ENCODE measurements around the gene GNGT1. TPM values are rescaled to one million over a fixed set of nuclear protein-coding genes. Genes with fewer than 3 reads are reported as not detected.
"Not testable (repeated sequence)": the region's sequence is repeated elsewhere in the genome, so short reads cannot be mapped to it uniquely, and the experiment has no call there.

The GNGT1 gene
- total RNA-seq, 1 experiment from 2014 or later: not detected

DNA sequence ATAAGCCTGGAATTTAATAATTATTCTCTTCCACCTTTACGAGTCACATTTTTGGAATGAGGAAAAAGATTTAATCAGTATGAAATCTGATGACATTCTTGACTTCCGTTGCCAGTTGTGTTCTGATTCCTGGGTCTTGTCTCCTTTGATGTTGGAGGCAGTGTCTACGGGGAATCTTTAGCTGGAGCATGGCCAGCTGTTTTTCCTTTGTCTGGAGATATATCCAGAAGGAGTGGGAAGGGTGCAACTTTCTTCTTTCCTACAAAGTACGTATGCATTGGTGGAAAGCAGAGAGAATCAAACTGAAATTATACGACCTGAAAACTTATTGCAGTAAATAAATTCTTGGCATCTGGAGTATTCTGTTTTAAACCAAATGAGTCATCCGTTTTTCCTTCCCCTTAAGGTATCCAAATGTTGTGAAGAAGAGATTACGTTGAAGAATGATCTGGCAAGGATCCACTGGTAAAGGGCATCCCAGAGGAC is 8.3 kb downstream of the GNGT1 start:
- DNase-seq (ENCODE audit: low spot score): peak; percentile 51
- intact Hi-C loops (cut with micrococcal nuclease; ENCODE audit: unreplicated experiment): no loop called here
- Histone ChIP-seq H3K9me3 (ENCODE audit: low read depth, low read length, poor library complexity, severe bottlenecking) (no peaks in the 10 kb centered on the region), H3K36me3 (ENCODE audit: insufficient read depth, low read length, poor library complexity, severe bottlenecking) (no peaks in the 10 kb centered on the region), H3K4me3 (ENCODE audit: low read depth, low read length, poor library complexity, severe bottlenecking) (no peak overlapping the region), H3K27me3 (replicated peaks; ENCODE audit: insufficient read depth, low read depth, low read length, poor library complexity) (no peaks in the 10 kb centered on the region), H3K27ac (ENCODE audit: low read depth, low read length, poor library complexity, severe bottlenecking) (no peak overlapping the region), H3K4me1 (ENCODE audit: insufficient read depth, low read length, poor library complexity, severe bottlenecking) (peaks cover 17% of the 10 kb centered on the region)
- ChIA-PET CTCF (no interaction called here), POLR2A (ENCODE audit: low non-redundant PET) (no interaction called here)
- BruUV-seq (replicated peaks): no TSS peak
- TF ChIP-seq CTCF (conservative IDR thresholded peaks at IDR 0.05; ENCODE audit: low read depth, low read length) (no peak), EZH2 (IDR thresholded peaks at IDR 0.05; ENCODE audit: borderline replicate concordance, low read depth, low read length, poor library complexity, severe bottlenecking) (no peak)

DNA sequence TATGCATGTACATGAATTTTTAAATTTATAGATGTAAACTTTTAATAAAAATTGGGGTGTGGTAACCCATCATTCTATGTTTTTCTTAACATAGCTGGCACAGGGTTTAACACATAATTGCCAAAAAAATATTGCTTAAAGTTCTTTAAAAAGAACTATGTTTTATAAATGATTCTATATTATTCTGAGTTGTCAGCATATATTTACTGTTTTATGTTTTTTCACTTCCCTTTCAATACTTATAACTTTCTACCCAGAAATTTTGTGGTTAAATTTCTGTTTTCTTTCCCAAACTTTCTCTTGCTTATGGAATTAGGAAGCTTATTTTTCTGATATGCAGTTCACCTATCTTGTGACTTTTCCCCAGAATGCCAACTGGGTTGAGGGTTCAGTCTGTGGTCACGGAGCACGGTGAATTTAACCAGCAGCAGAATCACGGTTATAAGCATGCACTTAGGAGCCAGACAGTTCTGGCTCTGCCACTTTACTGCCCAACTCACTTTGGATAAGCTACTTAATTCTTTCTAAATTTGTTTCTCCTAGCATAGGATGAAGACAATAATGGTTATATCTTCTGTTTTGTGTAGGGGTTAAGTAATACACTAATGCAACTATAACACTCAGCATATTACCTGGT is 9.0 kb downstream of the GNGT1 start:
- H3K27ac ChIP-seq (ENCODE audit: low read depth, low read length, poor library complexity, severe bottlenecking); POLR2A ChIA-PET (ENCODE audit: low non-redundant PET); H3K36me3 ChIP-seq (ENCODE audit: insufficient read depth, low read length, poor library complexity, severe bottlenecking); CTCF ChIA-PET; H3K9me3 ChIP-seq (ENCODE audit: low read depth, low read length, poor library complexity, severe bottlenecking); intact Hi-C loops (cut with micrococcal nuclease; ENCODE audit: unreplicated experiment); DNase-seq (ENCODE audit: low spot score); BruUV-seq (replicated peaks); H3K27me3 ChIP-seq (replicated peaks; ENCODE audit: insufficient read depth, low read depth, low read length, poor library complexity); H3K4me3 ChIP-seq (ENCODE audit: low read depth, low read length, poor library complexity, severe bottlenecking): not testable (repeated sequence)
- peaks cover 12% of the 10 kb centered on the region for H3K4me1 ChIP-seq (ENCODE audit: insufficient read depth, low read length, poor library complexity, severe bottlenecking)

- POLR2A ChIA-PET (ENCODE audit: low non-redundant PET); intact Hi-C loops (cut with micrococcal nuclease; ENCODE audit: unreplicated experiment); H3K36me3 ChIP-seq (ENCODE audit: insufficient read depth, low read length, poor library complexity, severe bottlenecking); CTCF ChIA-PET; H3K4me3 ChIP-seq (ENCODE audit: low read depth, low read length, poor library complexity, severe bottlenecking); H3K27me3 ChIP-seq (replicated peaks; ENCODE audit: insufficient read depth, low read depth, low read length, poor library complexity); H3K27ac ChIP-seq (ENCODE audit: low read depth, low read length, poor library complexity, severe bottlenecking); BruUV-seq (replicated peaks); H3K9me3 ChIP-seq (ENCODE audit: low read depth, low read length, poor library complexity, severe bottlenecking); DNase-seq (ENCODE audit: low spot score): not testable (repeated sequence)
- peaks cover 12% of the 10 kb centered on the region for H3K4me1 ChIP-seq (ENCODE audit: insufficient read depth, low read length, poor library complexity, severe bottlenecking)
Observed at GRCh38 chr7:93915888-93916287, 9.5 kb downstream of the GNGT1 start.

DNA sequence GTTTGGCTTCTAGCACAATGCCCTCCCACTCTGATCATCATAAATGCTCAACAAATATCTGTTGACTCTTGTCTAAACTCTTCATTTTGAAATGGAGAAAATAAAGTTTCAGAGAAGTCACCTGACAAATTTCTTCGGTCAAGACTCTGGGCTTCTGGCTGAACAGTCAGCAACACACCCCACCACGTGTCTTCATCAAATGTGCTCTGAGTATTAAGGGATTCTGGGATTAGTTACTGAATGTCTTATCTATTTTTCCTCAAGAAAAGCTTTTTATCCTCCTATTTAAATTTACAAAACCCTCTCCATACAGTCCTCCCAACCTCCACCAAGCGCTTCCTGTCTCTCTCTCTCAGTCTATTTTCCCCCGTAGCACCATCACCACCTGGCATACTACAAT is 9.9 kb downstream of the GNGT1 start:
- DNase-seq (ENCODE audit: low spot score); CTCF ChIA-PET; H3K9me3 ChIP-seq (ENCODE audit: low read depth, low read length, poor library complexity, severe bottlenecking); intact Hi-C loops (cut with micrococcal nuclease; ENCODE audit: unreplicated experiment); BruUV-seq (replicated peaks); H3K36me3 ChIP-seq (ENCODE audit: insufficient read depth, low read length, poor library complexity, severe bottlenecking); POLR2A ChIA-PET (ENCODE audit: low non-redundant PET); H3K27me3 ChIP-seq (replicated peaks; ENCODE audit: insufficient read depth, low read depth, low read length, poor library complexity); H3K4me3 ChIP-seq (ENCODE audit: low read depth, low read length, poor library complexity, severe bottlenecking); H3K27ac ChIP-seq (ENCODE audit: low read depth, low read length, poor library complexity, severe bottlenecking): not testable (repeated sequence)
- peaks cover 16% of the 10 kb centered on the region for H3K4me1 ChIP-seq (ENCODE audit: insufficient read depth, low read length, poor library complexity, severe bottlenecking)

Data from A673 (cell line).